B cell (primary cell): ENCODE data around the gene WASF2. TPM values are rescaled to one million over a fixed set of nuclear protein-coding genes. Genes with fewer than 3 reads are reported as not detected.

ENCODE experiments used
- ATAC-seq: fragments of 200-7000 bp; cut with Tn5 transposase; one replicate; pipeline ENCODE4 v1.10.0; 2021; ENCODE audit warnings: low read depth, mild to moderate bottlenecking, moderate number of reproducible peaks, moderate library complexity
- CTCF ChIA-PET: fragments of 350-600 bp; sonication (Branson Sonifier 250); formaldehyde crosslinking; loops from one replicate; lab custom pipeline; 2021; ENCODE audit warnings: antibody characterized with exemption, inconsistent platforms; lab: Charles Lee
- POLR2A ChIA-PET: fragments of 350-600 bp; sonication (Branson Sonifier 250); formaldehyde crosslinking; loops from one replicate; lab custom pipeline; 2021; ENCODE audit warnings: antibody characterized with exemption; lab: Charles Lee
- DNase-seq: peaks from one replicate; pipeline ENCODE4 v3.0.0; 2013
- H2AFZ ChIP-seq: 2 replicates; pipeline ENCODE4 v1.6.1; 2012; ENCODE audit warnings: mild to moderate bottlenecking, low read depth, low read length; ENCODE audit not compliant: insufficient read depth, poor library complexity, severe bottlenecking
- H3K27ac ChIP-seq, 2 donors: 1 replicate in 1 of 2; 2 replicates in 1 of 2; pipeline ENCODE4 v1.5.1; 2012 to 2013; ENCODE audit warnings: low read length in 2 of 2, mild to moderate bottlenecking in 2 of 2, moderate library complexity in 1 of 2
- H3K27me3 ChIP-seq, 4 experiments: fragments of 200-600 bp in 1 of 4; sonication (generic) in 1 of 4; replicated peaks in 1 of 4; 1 replicate in 2 of 4; 2 replicates in 2 of 4; pipeline versions ENCODE4 v1.6.1 to v1.7.0; 2013 to 2016; ENCODE audit warnings: low read length in 3 of 4, mild to moderate bottlenecking in 2 of 4, mixed read lengths in 1 of 4, moderate library complexity in 1 of 4; ENCODE audit not compliant: insufficient read depth in 4 of 4, control insufficient read depth in 3 of 4; ENCODE audit errors: control extremely low read depth in 1 of 4
- H3K36me3 ChIP-seq, 2 experiments: replicated peaks in 1 of 2; 1 replicate in 1 of 2; 2 replicates in 1 of 2; pipeline versions ENCODE4 v1.6.1 to v1.7.1; 2013; ENCODE audit warnings: low read length in 1 of 2; ENCODE audit not compliant: insufficient read depth in 2 of 2, control insufficient read depth in 1 of 2; ENCODE audit errors: control extremely low read depth in 1 of 2, extremely low read depth in 1 of 2
- H3K4me1 ChIP-seq, 2 donors: fragments of 200-600 bp in 1 of 2; sonication (generic) in 1 of 2; 1 replicate in 1 of 2; 2 replicates in 1 of 2; pipeline versions ENCODE4 v1.5.1 to v1.6.1; 2013 to 2017; ENCODE audit warnings: low read length in 2 of 2; ENCODE audit not compliant: control insufficient read depth in 2 of 2, insufficient read depth in 2 of 2
- H3K4me2 ChIP-seq: replicated peaks from 2 replicates; pipeline ENCODE3; 2012; ENCODE audit warnings: mild to moderate bottlenecking, low read depth, low read length; ENCODE audit not compliant: poor library complexity, severe bottlenecking
- H3K4me3 ChIP-seq, 5 experiments: fragments of 200-600 bp in 1 of 5; sonication (generic) in 1 of 5; 1 replicate in 3 of 5; 2 replicates in 2 of 5; pipeline versions ENCODE4 v1.5.1 to v1.7.0; 2011 to 2016; ENCODE audit warnings: low read length in 4 of 5, mild to moderate bottlenecking in 4 of 5, low read depth in 2 of 5, control low read depth in 1 of 5, moderate library complexity in 1 of 5; ENCODE audit not compliant: insufficient read depth in 1 of 5; ENCODE audit errors: control extremely low read depth in 1 of 5, extremely low read depth in 1 of 5
- H3K79me2 ChIP-seq: fragments of 200-600 bp; sonication (generic); one replicate; pipeline ENCODE4 v1.6.0; 2016; ENCODE audit warnings: low read length; ENCODE audit not compliant: control insufficient read depth, insufficient read depth
- H3K9ac ChIP-seq: fragments of 200-600 bp; sonication (generic); 2 replicates; pipeline ENCODE4 v1.6.1; 2017; ENCODE audit warnings: mild to moderate bottlenecking, low read length, moderate library complexity
- H3K9me3 ChIP-seq, 3 donors: one replicate each; pipeline versions ENCODE4 v1.6.1 to v1.7.1; 2013; ENCODE audit warnings: low read length in 2 of 3; ENCODE audit not compliant: control insufficient read depth in 2 of 3, insufficient read depth in 1 of 3; ENCODE audit errors: control extremely low read depth in 1 of 3
- H4K20me1 ChIP-seq: 2 replicates; pipeline ENCODE4 v1.6.0; 2012; ENCODE audit warnings: mild to moderate bottlenecking, low read length; ENCODE audit not compliant: insufficient read depth, control insufficient read depth, poor library complexity, severe bottlenecking
- H3K27ac Mint-ChIP-seq: one replicate; pipeline ENCODE4 v1.8.0; 2021; ENCODE audit warnings: mixed read lengths
- H3K27me3 Mint-ChIP-seq: one replicate; pipeline ENCODE4 v1.8.0; 2021; ENCODE audit warnings: mixed read lengths
- H3K4me1 Mint-ChIP-seq: one replicate; pipeline ENCODE4 v1.8.0; 2021; ENCODE audit warnings: mixed read lengths
- H3K4me3 Mint-ChIP-seq: one replicate; pipeline ENCODE4 v1.8.0; 2021; ENCODE audit warnings: mixed read lengths
- H3K9me3 Mint-ChIP-seq: one replicate; pipeline ENCODE4 v1.8.0; 2022; ENCODE audit warnings: mixed read lengths; ENCODE audit not compliant: insufficient read depth
- CTCF ChIP-seq: fragments of 200-600 bp; IDR thresholded peaks from one replicate; pipeline ENCODE4 v1.8.0; 2022; ENCODE audit warnings: antibody characterized with exemption, mild to moderate bottlenecking
- EZH2 ChIP-seq: IDR thresholded peaks from 2 replicates; pipeline ENCODE4 v1.6.1; 2012; ENCODE audit warnings: borderline replicate concordance, low read depth, mild to moderate bottlenecking, moderate library complexity, low read length; ENCODE audit not compliant: insufficient read depth, poor library complexity, severe bottlenecking
- WGBS: methylation state at CpG from one replicate; pipeline ENCODE4 v1.1.5; 2013; ENCODE audit warnings: missing lambda C conversion rate; ENCODE audit not compliant: insufficient coverage; 5-methylcytosine and 5-hydroxymethylcytosine counted together
- intact Hi-C: fragments of 100-400 bp; cut with micrococcal nuclease; formaldehyde crosslinking; loops from one replicate; pipeline ENCODE4 v1.10.0; 2022
- polyA plus RNA-seq: library from polyadenylated mRNA; depleted of rRNA; stranded (reverse); fragments of >200 nt; gene quantifications from 2 replicates; pipeline ENCODE4 v1.2.3, GENCODE V29; 2012
- total RNA-seq, 2 donors: library from RNA; stranded (reverse); fragments of 120-200 nt in 1 of 2; gene quantifications; 1 replicate in 1 of 2; 2 replicates in 1 of 2; pipeline versions ENCODE4 v1.2.3 to v1.2.4, GENCODE V29; 2013 to 2022

WASF2 gene
- total and polyA plus RNA-seq, 2 donors (not counting 1 experiment from before 2014, with no cell fraction given): 67.4 to 169 TPM

GRCh38 chr1:27355683-27356082 is 134.3 kb downstream of the WASF2 start:
- H3K27ac Mint-ChIP-seq: peak overlapping the region; percentile 75
- WGBS: 75% methylated on average over 4 of the region's 5 CpGs
- ATAC-seq (no peak), DNase-seq (no peak)
- intact Hi-C loops: loop anchor here (2.0 kb wide), 1 partner anchor 23 kb away; no protein-coding TSS in a partner anchor
- Histone ChIP-seq H3K4me1 (peaks cover 36 to 52% of the 10 kb centered on the region in 2 donors), H3K27me3 (no peaks in the 10 kb centered on the region), H3K79me2 (no peaks in the 10 kb centered on the region), H3K9me3 (no peaks in the 10 kb centered on the region), H3K4me3 (no peak overlapping the region), H3K36me3 (peaks cover 0 to 15% of the 10 kb centered on the region in 2 experiments), H3K4me2 (peak overlapping the region; percentile 95), H4K20me1 (peaks cover 8% of the 10 kb centered on the region), H3K9ac (no peak overlapping the region), H3K27ac (no peak overlapping the region), H2AFZ (no peak overlapping the region)
- POLR2A ChIA-PET: no interaction called here
- no peaks in the 10 kb centered on the region for H3K27me3 Mint-ChIP-seq
- TF ChIP-seq EZH2 (no peak), CTCF (no peak)
- CTCF ChIA-PET: interaction anchor here (1.0 to 11.1 kb wide), 10 partner anchors 13 to 251 kb away, joined by 3 to 135 read pairs (median 38); partner anchors contain the start of genes CD164L2, GPR3, MAP3K6 and SYTL1
- H3K4me3 Mint-ChIP-seq: peak overlapping the region; percentile 71
- H3K9me3 Mint-ChIP-seq: no peaks in the 10 kb centered on the region
- H3K4me1 Mint-ChIP-seq: peaks cover 44% of the 10 kb centered on the region

Other genes starting within 250 kb of the WASF2 start
- 44.2 and 48.7 TPM in 2 replicates for gene TMEM222, start 168.0 kb downstream of the WASF2 start, total RNA-seq
- 55.5 and 80.9 TPM in 2 replicates for gene TMEM222, start 168.0 kb downstream of the WASF2 start, polyA plus RNA-seq
- gene SYTL1, start 148.1 kb downstream of the WASF2 start, total RNA-seq: 156 and 159 TPM in 2 replicates
- gene SYTL1, start 148.1 kb downstream of the WASF2 start, polyA plus RNA-seq: 444 and 459 TPM in 2 replicates
- 8.1 and 9.4 TPM in 2 replicates for gene MAP3K6, start 123.2 kb downstream of the WASF2 start, total RNA-seq
- gene MAP3K6, start 123.2 kb downstream of the WASF2 start, polyA plus RNA-seq: 10.3 and 11.0 TPM in 2 replicates
- not detected in 2 replicates for gene FCN3, start 115.3 kb downstream of the WASF2 start, total RNA-seq
- gene FCN3, start 115.3 kb downstream of the WASF2 start, polyA plus RNA-seq: not detected in 2 replicates
- gene CD164L2, start 106.8 kb downstream of the WASF2 start, total RNA-seq: not detected in 2 replicates
- gene CD164L2, start 106.8 kb downstream of the WASF2 start, polyA plus RNA-seq: not detected in 2 replicates
- gene GPR3, start 97.5 kb downstream of the WASF2 start, total RNA-seq: not detected in 2 replicates
- gene GPR3, start 97.5 kb downstream of the WASF2 start, polyA plus RNA-seq: 3.3 and 4.1 TPM in 2 replicates
- 29.9 and 32.0 TPM in 2 replicates for gene AHDC1, start 114.0 kb upstream of the WASF2 start, total RNA-seq
- 5.5 and 6.2 TPM in 2 replicates for gene AHDC1, start 114.0 kb upstream of the WASF2 start, polyA plus RNA-seq
- gene FGR, start 145.0 kb upstream of the WASF2 start, total RNA-seq: 56.6 and 57.0 TPM in 2 replicates
- 236 and 295 TPM in 2 replicates for gene FGR, start 145.0 kb upstream of the WASF2 start, polyA plus RNA-seq
- gene IFI6, start 182.0 kb upstream of the WASF2 start, total RNA-seq: 12.0 and 12.7 TPM in 2 replicates
- gene IFI6, start 182.0 kb upstream of the WASF2 start, polyA plus RNA-seq: 9.4 and 11.7 TPM in 2 replicates
- 25.0 and 28.5 TPM in 2 replicates for gene FAM76A, start 235.8 kb upstream of the WASF2 start, total RNA-seq
- gene FAM76A, start 235.8 kb upstream of the WASF2 start, polyA plus RNA-seq: 11.7 and 12.1 TPM in 2 replicates